WTC11 (cell line): ENCODE results near the gene PIGV. TPM values are rescaled to one million over a fixed set of nuclear protein-coding genes. Genes with fewer than 3 reads are reported as not detected.
A peak's percentile ranks its signal among the peaks of the same experiment; 100 is the strongest.
"Not testable (repeated sequence)": the region's sequence is repeated elsewhere in the genome, so short reads cannot be mapped to it uniquely, and the experiment has no call there.

Source experiments
- ATAC-seq: fragments of 200-7000 bp; cut with Tn5 transposase; 2 replicates; pipeline ENCODE4 v1.10.0; 2021; ENCODE audit warnings: mild to moderate bottlenecking, moderate library complexity
- CTCF ChIA-PET: fragments of 300-600 bp; sonication (Branson Sonifier 250); formaldehyde crosslinking; loops from one replicate; lab custom pipeline; 2021; ENCODE audit warnings: antibody characterized with exemption; lab: Charles Lee
- POLR2A ChIA-PET: fragments of 350-600 bp; sonication (Branson Sonifier 250); formaldehyde crosslinking; loops from one replicate; lab custom pipeline; 2021; ENCODE audit warnings: antibody characterized with exemption; lab: Charles Lee
- DNase-seq: peaks from one replicate; pipeline ENCODE4 v3.0.0; 2021; ENCODE audit warnings: low spot score
- H3K27ac Mint-ChIP-seq: 2 replicates; pipeline ENCODE4 v1.8.0; 2021; ENCODE audit warnings: mixed read lengths
- H3K27me3 Mint-ChIP-seq: 2 replicates; pipeline ENCODE4 v1.8.0; 2021; ENCODE audit warnings: low read depth, mild to moderate bottlenecking, moderate library complexity, mixed read lengths
- H3K36me3 Mint-ChIP-seq: 2 replicates; pipeline ENCODE4 v1.8.0; 2021; ENCODE audit warnings: mixed read lengths
- H3K4me1 Mint-ChIP-seq: 2 replicates; pipeline ENCODE4 v1.8.0; 2022; ENCODE audit warnings: mixed read lengths
- H3K4me3 Mint-ChIP-seq: 2 replicates; pipeline ENCODE4 v1.8.0; 2021; ENCODE audit warnings: mild to moderate bottlenecking, moderate library complexity, mixed read lengths
- H3K9me3 Mint-ChIP-seq: 2 replicates; pipeline ENCODE4 v1.8.0; 2021; ENCODE audit warnings: mixed read lengths
- CTCF ChIP-seq: fragments of 200-600 bp; IDR thresholded peaks from 2 replicates; pipeline ENCODE4 v1.8.0; 2022; ENCODE audit warnings: antibody characterized with exemption
- ELF4 ChIP-seq: sonication (generic); formaldehyde crosslinking; IDR thresholded peaks from 2 replicates; pipeline ENCODE4 v1.8.1; 2022; ENCODE audit warnings: low read depth, mild to moderate bottlenecking, moderate library complexity, missing genetic modification reagents
- EMX1 ChIP-seq: fragments of 250-450 bp; sonication (Bioruptor Pico); IDR thresholded peaks from 2 replicates; pipeline ENCODE4 v1.8.0; 2021; ENCODE audit warnings: mild to moderate bottlenecking
- IRF2 ChIP-seq: sonication (generic); formaldehyde crosslinking; IDR thresholded peaks from 2 replicates; pipeline ENCODE4 v1.8.0; 2022; ENCODE audit warnings: low read depth, missing genetic modification reagents, borderline replicate concordance
- PRDM15 ChIP-seq: sonication (generic); formaldehyde crosslinking; IDR thresholded peaks from 2 replicates; pipeline ENCODE4 v1.8.0; 2022; ENCODE audit warnings: missing genetic modification reagents
- RELA ChIP-seq: sonication (generic); formaldehyde crosslinking; IDR thresholded peaks from 2 replicates; pipeline ENCODE4 v1.8.1; 2022; ENCODE audit warnings: missing genetic modification reagents, mild to moderate bottlenecking, borderline replicate concordance
- SMAD4 ChIP-seq: sonication (generic); formaldehyde crosslinking; IDR thresholded peaks from 2 replicates; pipeline ENCODE4 v1.8.0; 2022; ENCODE audit warnings: mild to moderate bottlenecking, missing genetic modification reagents
- SOX15 ChIP-seq: fragments of 250-450 bp; sonication (Bioruptor Pico); IDR thresholded peaks from 2 replicates; pipeline ENCODE4 v1.9.0; 2021; ENCODE audit warnings: mild to moderate bottlenecking
- SP1 ChIP-seq: sonication (generic); formaldehyde crosslinking; conservative IDR thresholded peaks from 2 replicates; pipeline ENCODE4 v1.8.1; 2022; ENCODE audit warnings: missing genetic modification reagents
- TEAD4 ChIP-seq: sonication (generic); formaldehyde crosslinking; IDR thresholded peaks from 2 replicates; pipeline ENCODE4 v1.8.0; 2022; ENCODE audit warnings: mild to moderate bottlenecking, missing genetic modification reagents
- ZMAT4 ChIP-seq: fragments of 250-450 bp; sonication (Bioruptor Pico); IDR thresholded peaks from 2 replicates; pipeline ENCODE4 v1.9.0; 2021; ENCODE audit warnings: mild to moderate bottlenecking
- ZNF317 ChIP-seq: sonication (generic); formaldehyde crosslinking; IDR thresholded peaks from 2 replicates; pipeline ENCODE4 v1.8.1; 2023; ENCODE audit warnings: low read depth, mild to moderate bottlenecking, moderate library complexity, missing genetic modification reagents, borderline replicate concordance
- ZNF532 ChIP-seq: fragments of 250-450 bp; sonication (Bioruptor Pico); IDR thresholded peaks from 2 replicates; pipeline ENCODE4 v1.9.0; 2021; ENCODE audit warnings: mild to moderate bottlenecking, borderline replicate concordance
- total RNA-seq: library from RNA; stranded (reverse); gene quantifications from 3 replicates; pipeline ENCODE4 v1.2.3, GENCODE V29; 2021

The PIGV gene
- total RNA-seq, 1 experiment from 2014 or later: 15.0 TPM

GRCh38 chr1:26799479-26800142 is 11.9 kb downstream of the PIGV start:
- POLR2A ChIA-PET: interaction anchor here (1.0 to 1.2 kb wide), 2 partner anchors 66 to 106 kb away, joined by 3 read pairs; no protein-coding TSS in a partner anchor
- H3K9me3 Mint-ChIP-seq: peaks cover 11% of the 10 kb centered on the region
- peaks cover 11% of the 10 kb centered on the region for H3K36me3 Mint-ChIP-seq
- H3K27ac Mint-ChIP-seq: peak overlapping the region; percentile 79
- ATAC-seq: peak; percentile 54
- H3K4me3 Mint-ChIP-seq: no peak overlapping the region
- TF ChIP-seq ELF4 (no peak), SMAD4 (CRISPR knock-in tag) (no peak), EMX1 (CRISPR knock-in tag) (no peak), PRDM15 (no peak), SOX15 (CRISPR knock-in tag) (no peak), SP1 (CRISPR knock-in tag) (no peak), TEAD4 (CRISPR knock-in tag) (no peak), IRF2 (CRISPR knock-in tag) (no peak), ZMAT4 (CRISPR knock-in tag) (no peak), ZNF532 (CRISPR knock-in tag) (no peak), RELA (no peak), ZNF317 (CRISPR knock-in tag) (no peak)
- peaks cover 19% of the 10 kb centered on the region for H3K4me1 Mint-ChIP-seq
- no peak for DNase-seq
- H3K27me3 Mint-ChIP-seq: 0 out of 2 replicates have a peak, but pooled peaks cover 3% of the 10 kb centered on the region
- CTCF ChIA-PET: interaction anchor here (0.6 to 3.2 kb wide), 16 partner anchors 10 to 712 kb away, joined by 3 to 35 read pairs (median 6); partner anchors contain the start of genes PIGV and RPS6KA1

GRCh38 chr1:26803932-26804331 is 16.2 kb downstream of the PIGV start:
- Mint-ChIP-seq H3K4me1 (peaks cover 19% of the 10 kb centered on the region), H3K9me3 (peaks cover 23% of the 10 kb centered on the region)
- POLR2A ChIA-PET, H3K27ac Mint-ChIP-seq, H3K36me3 Mint-ChIP-seq, H3K4me3 Mint-ChIP-seq, CTCF ChIA-PET, DNase-seq, H3K27me3 Mint-ChIP-seq, ATAC-seq: not testable (repeated sequence)

- CTCF ChIA-PET: interaction anchor here (0.6 to 3.4 kb wide), 23 partner anchors 9 to 310 kb away, joined by 3 to 19 read pairs (median 5); partner anchors contain the start of genes GPN2, NUDC and PIGV
- POLR2A ChIA-PET, H3K27ac Mint-ChIP-seq: not testable (repeated sequence)
These were observed 22.4 kb downstream of the PIGV start for GRCh38 chr1:26810105-26810504.

More at GRCh38 chr1:26810105-26810504, 22.4 kb downstream of the PIGV start:
- not testable (repeated sequence) for H3K4me1 Mint-ChIP-seq
- TF ChIP-seq CTCF: peak; percentile 42; the same call in 1 of the 2 replicates
- TF ChIP-seq, all 79 proteins: peak for 1; not testable (repeated sequence) for 78
- H3K9me3 Mint-ChIP-seq: peaks cover 20% of the 10 kb centered on the region
- not testable (repeated sequence) for H3K36me3 Mint-ChIP-seq, H3K4me3 Mint-ChIP-seq, H3K27me3 Mint-ChIP-seq
- DNase-seq: peak; percentile 78
- ATAC-seq: peak; percentile 89
